GDM1 (cell line): Measurements from ENCODE around the gene GNPTAB.
"Not testable (repeated sequence)": the region's sequence is repeated elsewhere in the genome, so short reads cannot be mapped to it uniquely, and the experiment has no call there.

Experiments
- DNase-seq: peaks from one replicate; lab custom pipeline; 2025; lab: John Stamatoyannopoulos, UW

GNPTAB gene

DNA sequence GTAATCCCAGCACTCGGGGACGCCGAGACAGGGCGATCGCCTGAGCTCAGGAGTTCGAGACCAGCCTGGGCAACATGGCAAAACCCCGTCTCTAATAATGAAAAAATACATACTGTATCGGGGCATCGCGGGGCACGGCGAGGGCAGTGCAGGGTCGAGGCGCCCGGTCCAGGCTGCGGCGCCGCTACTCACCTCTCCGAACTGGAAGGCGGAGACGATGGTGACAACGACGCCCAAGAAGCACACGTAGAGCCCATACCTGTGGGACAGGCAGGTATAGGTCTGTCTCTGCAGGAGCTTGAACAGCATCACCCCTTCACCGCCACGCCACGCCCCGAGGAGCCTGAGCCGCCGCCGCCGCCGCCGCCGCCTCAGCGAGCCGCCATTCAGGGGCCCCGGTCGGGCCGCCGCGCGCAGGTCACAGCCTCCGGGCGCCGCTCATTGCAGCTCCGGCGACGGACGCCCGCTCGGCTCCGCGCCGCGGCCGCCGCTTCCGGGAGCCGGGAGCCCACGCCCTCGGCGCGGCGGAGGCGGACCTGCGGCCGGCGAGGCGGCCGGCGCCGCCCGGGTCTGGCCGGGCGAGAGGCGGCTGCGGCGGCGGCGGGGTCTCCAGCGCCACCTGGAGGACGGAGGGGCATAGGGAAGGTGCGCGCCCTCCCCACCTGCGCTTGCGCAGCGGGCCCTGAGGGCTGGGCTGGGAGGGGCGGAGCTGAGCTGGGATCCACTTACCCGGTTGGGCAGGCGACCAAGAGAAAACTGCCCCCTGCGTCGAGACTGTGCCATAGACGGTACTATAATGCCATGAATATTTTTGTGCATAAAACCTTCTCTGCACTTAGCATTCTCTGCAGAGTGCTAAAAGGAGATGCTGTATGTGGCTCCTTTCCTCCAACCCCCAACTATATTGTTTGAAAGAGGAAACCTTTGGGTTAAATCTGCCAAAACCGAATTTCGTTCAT, at the start of gene GNPTAB:
TSS of gene GNPTAB (minus strand) at position 593 of the 959 bp plus-strand sequence. CDS start at position 309, 284 bp downstream.
- peak; percentile 94 for DNase-seq

DNA sequence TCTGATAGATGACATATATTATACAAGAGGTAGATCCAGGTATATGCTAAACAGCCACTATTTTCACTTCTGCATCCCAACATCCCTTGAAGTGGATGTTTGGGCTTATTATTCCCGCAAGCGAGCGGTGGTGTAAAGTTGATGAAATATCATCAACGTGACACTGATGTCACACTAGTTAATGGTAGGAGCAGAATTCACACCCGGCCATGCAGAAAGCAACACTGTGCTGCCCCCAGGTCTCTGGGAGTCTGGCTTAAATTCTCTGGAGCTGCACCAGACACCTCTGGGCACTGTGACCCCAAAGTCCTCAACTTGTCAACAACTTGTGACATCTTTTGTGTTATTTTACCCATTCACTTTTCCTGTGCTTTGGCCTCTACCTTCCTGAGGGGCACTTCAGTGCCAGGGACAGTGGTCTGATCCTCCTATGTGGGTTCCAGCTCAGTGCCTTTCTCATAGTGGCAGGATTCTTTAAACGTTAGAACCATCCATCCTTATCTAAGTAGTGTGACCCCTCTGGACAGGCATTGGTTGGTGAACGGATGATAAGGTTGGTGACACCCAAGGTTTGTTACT, 47.6 kb upstream of the GNPTAB start:
- DNase-seq: no peak

DNA sequence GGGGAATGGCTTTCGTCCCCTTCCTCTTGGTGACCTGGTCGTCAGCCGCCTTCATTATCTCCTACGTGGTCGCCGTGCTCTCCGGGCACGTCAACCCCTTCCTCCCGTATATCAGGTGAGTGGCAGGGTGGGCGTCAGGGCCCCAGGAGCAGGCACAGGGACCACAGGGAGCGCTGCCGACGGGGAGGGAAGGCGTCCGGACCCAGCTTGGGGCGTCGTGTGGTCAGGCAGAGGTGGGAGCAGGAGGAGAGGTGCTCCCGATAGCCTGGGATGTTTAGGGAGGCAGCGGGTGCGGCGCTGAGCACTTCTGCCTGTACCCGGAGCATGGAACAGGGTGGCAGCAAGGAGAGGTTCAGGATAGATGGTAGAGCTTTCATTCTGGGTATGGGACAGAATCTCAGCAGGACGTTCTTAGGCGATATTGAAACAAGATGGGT, 47.1 kb upstream of the GNPTAB start:
- DNase-seq: no peak

DNA sequence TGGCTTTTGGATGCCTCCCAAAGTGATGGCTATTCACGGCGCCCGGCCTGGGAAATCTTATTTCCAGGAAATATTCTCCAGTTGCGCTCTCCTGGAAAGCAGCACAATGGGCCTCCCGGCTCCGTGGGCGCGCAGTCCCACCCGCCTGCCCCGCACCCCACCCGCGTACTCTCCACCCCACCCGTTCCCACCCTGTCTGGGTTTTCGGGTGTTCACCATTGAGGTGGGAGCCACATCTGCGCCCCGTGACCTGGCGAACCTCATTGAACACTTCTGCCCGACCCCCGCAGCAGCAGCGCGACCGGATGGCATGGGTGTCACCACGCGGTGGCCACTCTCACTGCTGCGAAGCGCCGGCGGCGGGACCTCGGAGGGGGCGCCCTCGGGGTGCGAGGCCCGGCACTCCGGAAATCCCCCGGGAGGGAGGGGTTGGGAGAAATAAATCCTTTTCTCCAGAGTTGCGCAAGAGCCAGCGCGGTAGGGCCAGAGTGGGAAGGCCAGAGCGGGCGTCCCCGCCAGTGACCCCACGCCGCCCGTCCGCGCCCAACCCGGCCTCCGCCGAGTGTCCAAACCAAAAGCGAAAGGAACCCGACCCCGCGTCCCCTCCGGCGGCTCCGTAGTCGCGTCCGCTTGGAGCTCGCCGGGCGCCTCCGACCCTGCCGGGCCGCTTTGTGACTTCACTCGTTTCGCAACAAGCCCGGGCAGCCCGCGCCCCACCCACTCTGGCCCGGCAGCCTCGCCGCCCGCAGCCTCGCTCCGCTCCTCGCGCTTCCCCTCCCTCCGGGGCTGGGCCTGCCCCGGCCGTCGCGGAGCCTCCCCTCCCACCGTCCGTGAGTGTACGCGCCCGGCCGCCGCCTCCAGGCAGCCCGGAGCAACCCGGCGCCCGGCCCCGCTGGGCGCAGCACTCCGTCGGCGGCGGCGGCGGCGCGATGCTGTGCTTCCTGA, 46.4 kb upstream of the GNPTAB start, which contains the start of gene DRAM1:
TSS of gene DRAM1 (plus strand) at position 720 of the 945 bp plus-strand sequence. CDS start at position 930, 210 bp downstream.
- peak; percentile 85 for DNase-seq

DNA sequence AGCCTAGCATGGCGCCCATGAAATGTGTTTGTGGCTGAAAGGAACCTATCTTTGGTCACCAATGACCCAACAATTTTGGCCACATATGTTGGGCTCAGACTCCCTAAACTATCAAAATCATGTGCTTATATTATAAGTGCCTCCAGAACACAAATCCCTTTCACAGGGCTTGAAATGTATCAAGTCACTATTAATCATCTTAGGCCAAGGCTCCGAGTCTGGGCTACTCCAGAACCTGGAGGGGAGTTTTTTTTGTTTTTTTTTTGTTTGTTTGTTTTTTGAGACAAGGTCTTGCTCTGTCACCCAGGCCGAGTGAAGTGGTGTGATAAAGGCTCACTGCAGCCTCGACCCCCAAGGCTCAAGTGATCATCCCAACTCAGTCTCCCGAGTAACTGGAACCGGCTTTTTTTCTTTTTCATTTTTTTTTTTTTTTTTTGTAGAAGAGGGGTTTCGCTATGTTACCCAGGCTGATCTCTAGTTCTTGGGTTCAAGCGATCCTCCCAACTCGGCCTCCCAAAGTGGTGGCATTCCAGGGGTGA, 45.6 kb upstream of the GNPTAB start:
- DNase-seq: no peak

DNA sequence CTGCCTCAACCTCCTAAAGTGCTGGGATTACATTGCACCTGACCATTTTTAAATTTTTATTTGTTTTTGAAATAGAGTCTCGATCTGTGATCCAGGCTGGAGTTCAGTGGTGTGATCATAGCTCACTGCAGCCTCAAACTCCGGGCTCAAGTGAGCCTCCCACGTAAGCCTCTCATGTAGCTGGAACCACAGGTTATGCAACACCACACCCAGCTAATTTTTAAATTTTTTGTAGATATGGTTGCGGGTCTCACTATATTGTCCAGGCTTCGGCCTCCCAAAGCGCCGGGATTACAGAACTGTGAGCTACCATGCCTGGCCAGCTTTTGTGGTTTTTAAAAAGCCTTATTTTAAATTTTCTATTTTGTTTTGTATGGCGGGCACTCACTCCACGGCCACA, 44.4 kb upstream of the GNPTAB start:
- no peak for DNase-seq

DNA sequence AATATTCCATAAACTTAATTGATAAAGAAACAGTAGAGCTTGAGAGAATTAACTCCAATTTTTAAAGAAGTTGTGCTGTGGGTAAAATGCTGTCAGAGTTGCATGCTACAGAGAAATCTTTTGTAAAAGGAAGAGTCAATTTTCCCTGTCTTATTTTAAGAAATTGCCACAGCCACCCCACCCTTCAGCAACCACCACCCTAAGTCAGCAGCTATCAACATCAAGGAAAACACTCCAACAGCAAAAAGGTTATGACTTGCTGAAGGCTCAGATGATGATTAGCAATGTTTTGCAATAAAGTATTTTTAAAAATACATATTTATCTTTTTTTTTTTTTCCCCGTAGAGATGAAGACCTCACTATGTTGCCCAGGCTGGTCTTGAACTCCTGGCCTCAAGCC, 40.2 kb upstream of the GNPTAB start:
- DNase-seq: no peak

DNA sequence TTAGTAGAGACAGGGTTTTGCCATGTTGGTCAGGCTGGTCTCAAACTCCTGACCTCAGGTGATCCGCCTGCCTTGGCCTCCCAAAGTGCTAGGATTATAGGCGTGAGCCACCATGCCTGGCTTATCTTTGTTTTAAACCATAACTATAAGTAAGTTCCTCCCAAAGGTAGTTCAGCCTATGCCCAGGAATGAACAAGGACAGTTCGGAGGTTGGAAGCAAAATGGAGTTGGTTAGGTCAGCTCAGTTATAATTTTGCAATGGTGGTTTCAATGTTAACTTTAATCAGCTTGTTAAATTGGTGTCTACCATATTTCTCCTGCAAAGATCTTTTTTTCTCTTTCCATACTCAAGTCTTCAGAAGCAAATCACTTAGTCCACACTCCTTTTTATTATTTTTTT, 36.9 kb upstream of the GNPTAB start:
- DNase-seq: not testable (repeated sequence)

DNA sequence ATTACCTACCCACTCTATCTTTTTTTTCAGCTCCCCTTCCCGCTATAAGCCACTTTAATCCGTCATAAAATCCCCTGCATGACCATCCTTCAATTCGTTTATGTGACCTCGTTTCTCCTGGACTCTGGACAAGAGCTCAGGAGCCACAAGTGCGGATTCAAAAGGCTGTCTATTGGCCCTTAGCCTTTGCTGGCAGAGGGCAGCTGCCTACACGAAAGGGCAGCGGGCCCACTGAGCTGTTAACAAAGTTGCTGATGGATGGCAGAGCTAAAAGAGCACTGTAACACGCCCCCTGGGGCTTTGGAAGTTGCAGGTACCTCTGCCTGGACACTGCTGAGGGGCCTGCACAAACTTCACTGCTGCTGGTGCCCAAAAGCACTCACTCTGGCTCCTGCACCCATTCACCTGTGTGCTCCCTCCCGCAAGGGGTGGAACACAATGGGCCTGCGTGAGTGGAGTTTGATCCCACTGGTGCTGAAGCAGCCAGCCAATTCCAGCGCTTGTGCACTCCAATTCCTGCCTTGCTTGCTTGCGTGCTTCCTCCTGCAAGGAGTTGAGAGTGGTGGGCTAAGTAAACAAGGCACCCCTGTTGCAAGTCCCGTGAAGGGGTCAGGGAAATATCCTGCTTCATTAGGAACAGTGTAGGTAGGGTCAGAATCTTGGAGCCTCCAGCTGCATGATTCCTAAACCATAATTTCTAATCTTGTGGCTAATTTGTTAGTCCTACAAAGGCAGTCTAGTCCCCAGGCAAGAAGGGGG, 36.0 kb upstream of the GNPTAB start:
- no peak for DNase-seq

DNA sequence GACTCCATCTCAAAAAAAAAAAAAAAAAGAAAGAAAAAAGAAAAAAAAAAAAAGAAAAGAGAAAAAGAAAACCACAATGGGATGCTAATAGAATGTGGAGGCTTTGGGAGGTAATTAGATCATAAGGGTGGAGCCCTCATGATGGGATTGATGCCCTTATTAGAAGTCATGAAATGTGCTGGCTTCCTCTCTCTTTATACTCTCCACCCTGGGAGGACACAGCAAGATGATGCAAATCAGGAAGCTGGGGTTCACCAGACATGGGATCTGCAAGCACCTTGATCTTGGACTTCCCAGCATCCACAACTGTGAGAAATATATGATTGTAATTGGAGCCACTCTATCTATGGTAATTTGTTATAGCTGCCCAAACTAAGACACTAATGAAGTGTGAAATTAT, 33.2 kb upstream of the GNPTAB start:
- no peak for DNase-seq

DNA sequence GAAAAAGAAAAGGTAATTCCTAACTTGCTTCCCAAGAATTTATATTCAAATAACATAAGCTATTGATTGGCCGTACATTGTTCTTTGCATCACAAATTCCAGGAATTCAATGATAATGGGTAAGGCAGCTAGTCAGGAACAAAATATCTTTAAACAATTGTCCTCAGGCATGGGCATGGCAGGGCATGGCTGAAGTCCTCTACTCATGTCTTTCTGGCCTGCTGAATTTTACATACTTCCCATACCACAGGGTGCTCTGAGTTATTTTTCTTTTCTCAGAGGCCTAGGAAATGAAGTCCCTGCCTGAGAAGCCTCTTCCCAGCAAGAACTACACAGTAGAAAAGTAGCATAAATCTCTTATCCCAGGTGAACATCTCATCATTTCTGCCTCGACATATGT, 31.5 kb upstream of the GNPTAB start:
- no peak for DNase-seq

DNA sequence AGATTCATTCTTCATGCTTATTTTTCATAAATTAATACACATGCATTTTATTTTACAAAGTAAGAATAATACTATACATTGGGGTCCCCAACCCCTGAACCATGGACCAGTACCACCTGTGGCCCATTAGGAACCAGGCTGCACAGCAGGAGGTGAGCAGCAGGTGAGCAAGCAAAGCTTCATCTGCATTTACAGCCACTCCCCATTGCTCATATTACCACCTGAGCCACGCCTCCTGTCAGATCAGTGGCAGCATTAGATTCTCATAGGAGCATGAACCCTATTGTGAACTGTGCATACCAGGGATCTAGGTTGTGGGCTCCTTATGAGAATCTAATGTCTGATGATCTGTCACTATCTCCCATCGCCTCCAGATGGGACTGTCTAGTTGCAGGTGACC, 30.9 kb upstream of the GNPTAB start:
- DNase-seq: not testable (repeated sequence)

DNA sequence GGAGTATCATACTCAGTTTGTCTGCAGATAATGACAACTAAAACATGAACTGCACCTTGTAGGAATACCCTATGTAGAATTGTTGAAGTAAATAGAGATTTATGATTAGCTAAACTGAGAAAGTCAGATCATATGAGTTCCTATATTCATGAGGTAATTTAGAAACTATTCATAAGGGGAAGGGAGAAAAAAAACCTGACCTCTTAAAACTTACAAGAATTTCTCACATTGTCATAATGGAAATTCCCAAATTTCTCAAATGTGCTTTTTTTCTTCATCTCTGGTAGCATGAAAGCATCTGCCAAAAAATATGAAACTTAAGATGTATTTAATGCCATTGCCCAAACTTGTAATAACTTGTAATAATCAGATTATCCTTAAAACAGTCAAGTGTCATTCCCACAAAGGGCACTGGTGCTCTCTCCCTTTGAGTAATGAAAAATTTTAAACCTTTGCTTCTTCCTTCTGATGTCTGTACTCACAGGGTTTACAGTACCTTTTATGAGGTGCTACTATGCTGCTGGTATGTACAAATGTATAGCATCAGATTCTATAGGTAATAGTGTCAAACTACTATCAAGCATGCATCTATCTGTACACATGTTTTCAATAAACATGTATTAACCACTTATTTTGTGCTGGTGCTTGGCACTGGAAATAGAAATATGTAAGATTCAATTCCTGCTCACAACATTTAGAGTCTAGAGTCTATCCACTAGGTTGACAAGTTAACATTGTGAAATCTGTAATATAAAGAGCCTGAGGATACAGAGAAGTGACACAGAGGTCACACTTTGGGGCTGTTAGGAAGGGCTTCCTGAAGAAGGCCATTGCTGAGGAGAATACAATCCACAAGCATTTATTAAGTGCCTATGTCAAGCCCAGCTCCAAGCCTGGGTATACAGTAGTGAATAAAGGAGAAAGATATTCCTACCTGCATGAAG, 29.2 kb upstream of the GNPTAB start:
- no peak for DNase-seq

DNA sequence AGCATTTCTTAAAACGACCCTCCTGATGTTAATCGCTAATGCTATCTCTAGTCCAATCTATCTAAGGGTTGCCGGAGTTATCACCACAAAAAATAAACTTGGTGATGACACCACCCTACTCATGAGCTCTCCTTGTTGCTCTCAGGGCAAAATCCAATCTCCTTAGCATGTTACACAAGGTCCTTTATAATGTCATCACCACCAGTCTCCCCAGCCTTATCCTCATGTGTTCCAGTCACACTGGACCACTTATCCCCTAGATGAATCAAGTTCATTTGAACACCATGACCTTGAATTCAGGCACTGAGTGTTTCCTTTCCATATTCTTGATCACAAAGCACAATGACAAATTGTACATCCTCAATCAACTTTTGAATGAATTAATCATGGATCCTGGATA, 27.6 kb upstream of the GNPTAB start:
- DNase-seq: no peak

DNA sequence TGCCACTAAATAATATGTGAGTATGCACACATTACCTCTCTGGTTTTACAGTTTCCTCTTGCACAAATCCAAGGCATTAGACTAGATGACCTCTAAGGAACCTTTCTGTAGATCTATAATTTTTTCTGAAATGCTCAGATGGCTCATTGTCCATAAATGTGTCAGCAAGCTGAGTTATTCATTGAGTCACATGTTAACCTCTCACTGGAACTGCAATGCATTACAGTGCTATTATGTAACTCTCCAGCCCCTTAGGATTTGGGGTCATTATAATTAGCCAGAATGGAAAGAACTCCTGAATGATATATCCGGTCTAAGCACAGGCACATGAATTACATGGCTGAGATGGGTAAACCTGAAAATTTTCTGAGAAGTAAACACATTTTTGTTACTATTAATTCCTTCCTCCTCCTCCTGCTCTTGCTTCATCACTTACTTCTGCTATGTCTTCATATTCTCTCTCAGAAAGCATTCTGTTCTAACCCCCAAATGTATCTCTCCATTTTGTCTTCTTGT, 26.3 kb upstream of the GNPTAB start:
- no peak for DNase-seq

DNA sequence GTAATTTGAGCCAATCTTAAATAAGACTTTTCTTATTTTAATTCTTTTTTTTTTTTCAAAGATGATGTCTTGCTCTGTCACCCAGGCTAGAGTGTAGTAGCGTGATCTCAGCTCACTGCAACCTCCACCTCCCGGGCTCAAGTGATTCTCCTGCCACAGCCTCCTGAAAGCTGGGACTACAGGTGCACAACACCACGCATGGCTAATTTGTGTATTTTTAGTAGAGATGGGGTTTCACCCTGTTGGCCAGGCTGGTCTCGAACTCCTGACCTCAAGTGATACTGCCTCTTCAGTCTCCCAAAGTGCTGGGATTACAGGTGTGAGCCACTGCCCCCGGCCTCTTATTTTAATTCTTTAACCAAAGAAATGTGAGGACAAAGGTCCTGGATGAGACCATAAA, 25.9 kb upstream of the GNPTAB start:
- DNase-seq: not testable (repeated sequence)

DNA sequence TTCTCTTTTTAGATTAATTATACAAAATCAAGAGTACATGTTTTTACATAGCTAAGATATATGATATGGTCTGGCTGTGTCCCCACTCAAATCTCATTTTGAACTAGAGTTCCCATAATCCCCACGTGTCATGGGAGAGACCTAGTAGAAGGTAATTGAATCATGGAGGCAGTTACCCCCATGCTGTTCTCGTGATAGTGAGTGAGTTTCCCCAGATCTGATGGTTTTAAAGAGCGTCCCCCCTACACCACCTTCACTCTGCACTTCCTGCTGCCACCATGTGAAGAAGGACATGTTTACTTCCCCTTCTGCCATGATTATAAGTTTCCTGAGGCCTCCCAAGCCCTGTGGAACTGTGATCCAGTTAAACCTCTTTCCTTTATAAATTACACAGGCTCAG, 25.2 kb upstream of the GNPTAB start:
- DNase-seq: peak; percentile 45

DNA sequence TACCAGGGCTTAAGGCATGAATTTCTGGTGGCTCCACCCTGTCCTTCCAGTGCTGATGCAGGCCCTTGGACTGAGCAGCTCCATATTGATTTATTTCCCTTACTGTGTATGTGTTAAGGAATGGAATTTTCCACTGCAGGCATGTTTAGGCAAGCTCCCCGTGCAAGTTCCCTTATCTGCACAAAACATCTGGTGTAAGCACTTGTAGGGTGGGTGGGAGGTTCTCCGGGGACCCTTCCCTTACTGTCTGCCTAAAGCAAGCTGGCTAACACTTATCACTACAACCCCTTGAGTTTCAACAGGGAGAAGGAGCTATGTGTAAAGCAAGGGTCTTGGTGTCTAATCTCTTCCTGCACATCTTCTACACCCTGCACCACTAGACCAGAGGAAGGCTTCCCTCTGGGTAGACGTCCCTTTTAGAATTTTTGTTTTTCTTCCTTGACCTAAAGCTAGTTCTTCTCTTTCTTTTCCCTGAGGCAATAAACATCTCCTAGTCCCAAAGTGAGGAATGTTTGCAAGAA, 24.7 kb upstream of the GNPTAB start:
- DNase-seq: peak; percentile 83

DNA sequence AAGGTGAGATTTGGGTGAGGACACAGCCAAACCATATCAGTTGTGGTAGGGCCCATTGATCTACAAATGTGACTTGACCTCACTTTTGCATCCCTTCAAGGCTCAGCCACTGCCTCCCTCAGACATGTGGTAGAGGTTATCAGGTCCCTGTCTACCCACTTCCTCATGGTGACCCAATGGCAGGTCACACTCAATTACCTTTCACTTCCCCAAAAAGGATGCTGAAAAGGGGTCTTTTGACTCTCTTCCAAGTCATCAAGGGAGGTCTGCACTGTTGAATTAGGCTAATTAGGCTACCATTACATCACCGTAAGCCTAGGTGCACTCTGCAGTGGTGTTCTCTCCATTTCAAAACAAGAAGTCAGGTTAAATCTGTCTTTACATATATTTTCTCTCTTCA, 24.0 kb upstream of the GNPTAB start:
- peak; percentile 15 for DNase-seq
